Activated CD8-positive, alpha-beta memory T cell treated with anti-CD3 and anti-CD28 coated beads for 48 hours (primary cell): ENCODE results near the gene CDH15.

Experiments
- DNase-seq, 3 experiments: peaks; one replicate each; pipeline ENCODE4 v3.0.0-alpha.2; 2020; ENCODE audit warnings: low read depth in 2 of 3, low spot score in 2 of 3

The CDH15 gene

GRCh38 chr16:89198417-89199240 lies 27.1 kb downstream of the CDH15 start:
- DNase-seq, result no peak

- no peak for DNase-seq
Observed at GRCh38 chr16:89199241-89200123, 27.9 kb downstream of the CDH15 start.

- DNase-seq, result no peak
Observed at GRCh38 chr16:89200124-89200849, 28.7 kb downstream of the CDH15 start, which contains the start of gene SLC22A31. TSS of gene SLC22A31 (minus strand) at chr16:89200537. CDS start at chr16:89200501, 36 bp downstream.

GRCh38 chr16:89200850-89201411 lies 29.4 kb downstream of the CDH15 start:
- no peak for DNase-seq

- DNase-seq, result peak; percentile 52 to 62 (median 58)
Observed at GRCh38 chr16:89201439-89202377, 30.2 kb downstream of the CDH15 start.

GRCh38 chr16:89202422-89203215 lies 31.1 kb downstream of the CDH15 start:
- DNase-seq, result no peak

- DNase-seq, result no peak
Observed at GRCh38 chr16:89207993-89208392, 36.4 kb downstream of the CDH15 start.

- DNase-seq, result no peak
Observed at GRCh38 chr16:89209522-89210044, 38.0 kb downstream of the CDH15 start.

GRCh38 chr16:89210165-89210903 lies 38.8 kb downstream of the CDH15 start:
- DNase-seq, result no peak

- DNase-seq, result no peak
Observed at GRCh38 chr16:89210904-89211515, 39.5 kb downstream of the CDH15 start.

- DNase-seq, result peak; percentile 50 to 57 (median 56)
Observed at GRCh38 chr16:89216315-89217137, 45.0 kb downstream of the CDH15 start.

- no peak for DNase-seq
Observed at GRCh38 chr16:89217138-89217387, 45.5 kb downstream of the CDH15 start.

- peak; percentile 49 to 65 (median 63) for DNase-seq
Observed at GRCh38 chr16:89217388-89218191, 46.0 kb downstream of the CDH15 start, which contains the start of gene ZNF778. TSS of gene ZNF778 (plus strand) at chr16:89217703. CDS start at chr16:89221128, 3,425 bp downstream.

- no peak for DNase-seq
Observed at GRCh38 chr16:89219365-89219764, 47.8 kb downstream of the CDH15 start.

GRCh38 chr16:89221604-89222003 lies 50.1 kb downstream of the CDH15 start:
- DNase-seq, result no peak

- DNase-seq, result no peak
Observed at GRCh38 chr16:89222931-89223330, 51.4 kb downstream of the CDH15 start.
